ENCODE measurements around the gene LY86. TPM values are rescaled to one million over a fixed set of nuclear protein-coding genes. Genes with fewer than 3 reads are reported as not detected.
A peak's percentile ranks its signal among the peaks of the same experiment; 100 is the strongest.

The LY86 gene
- total and polyA plus RNA-seq, 9 of the 15 experiments (the other 6 are each of a cell fraction or from before 2014, with no cell fraction given): 0.08 to 0.20 TPM; not detected in 7

DNA sequence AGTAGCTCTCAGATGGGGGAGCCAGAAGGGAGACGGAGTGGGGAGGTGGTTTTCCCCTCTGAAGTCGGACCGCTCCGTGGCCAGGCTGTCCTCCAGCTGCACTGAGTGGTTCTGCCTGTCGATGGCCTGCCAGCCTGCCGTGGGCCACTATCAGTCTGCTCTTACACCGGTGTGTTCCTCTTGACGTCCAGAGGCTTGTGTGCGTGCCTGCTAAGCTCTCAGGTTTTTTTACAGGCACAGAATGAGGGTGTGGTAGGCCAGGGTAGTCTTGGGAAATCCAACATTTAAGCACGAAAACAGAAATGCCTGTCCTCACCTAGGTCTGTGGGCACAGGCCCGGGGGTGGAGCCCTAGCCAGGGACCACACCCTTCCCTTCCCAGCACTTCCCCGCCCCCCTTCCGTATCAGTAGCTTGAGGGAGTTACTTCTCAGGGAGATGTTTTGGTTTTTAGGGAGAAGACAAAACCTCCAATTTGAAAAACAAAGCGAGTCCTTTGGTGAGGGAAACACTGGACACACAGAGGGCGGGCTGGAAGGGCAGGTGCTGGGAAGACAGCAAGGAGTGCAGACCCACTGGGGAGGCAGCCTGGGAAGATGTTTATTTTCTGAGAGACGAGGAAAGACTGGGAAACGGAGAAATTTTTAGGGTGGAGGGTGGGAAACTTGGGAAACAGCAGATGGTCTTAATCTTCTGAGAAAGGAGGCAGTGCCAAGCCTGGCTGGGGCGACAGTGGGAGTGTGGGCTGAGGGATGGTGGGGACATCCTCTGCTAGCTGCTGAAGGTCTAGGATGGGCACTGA, 106.5 kb downstream of the LY86 start (continued):
- 0 out of 2 replicates have a peak, but pooled peaks have one; percentile 55 for TF ChIP-seq SMAD4 (CRISPR knock-in tag; conservative IDR thresholded peaks at IDR 0.05)
- TF ChIP-seq ATF1 (CRISPR knock-in tag; IDR thresholded peaks at IDR 0.05): no peak
- TF ChIP-seq ATF1 (tag; IDR thresholded peaks at IDR 0.05): peak; percentile 37; the same call in 1 of the 2 replicates
- TF ChIP-seq NFIC (IDR thresholded peaks at IDR 0.05): 0 out of 2 replicates have a peak, but pooled peaks have one; percentile 5
- TF ChIP-seq ZNF239 (CRISPR knock-in tag; IDR thresholded peaks at IDR 0.05): no peak
- TF ChIP-seq, protein P1, sequence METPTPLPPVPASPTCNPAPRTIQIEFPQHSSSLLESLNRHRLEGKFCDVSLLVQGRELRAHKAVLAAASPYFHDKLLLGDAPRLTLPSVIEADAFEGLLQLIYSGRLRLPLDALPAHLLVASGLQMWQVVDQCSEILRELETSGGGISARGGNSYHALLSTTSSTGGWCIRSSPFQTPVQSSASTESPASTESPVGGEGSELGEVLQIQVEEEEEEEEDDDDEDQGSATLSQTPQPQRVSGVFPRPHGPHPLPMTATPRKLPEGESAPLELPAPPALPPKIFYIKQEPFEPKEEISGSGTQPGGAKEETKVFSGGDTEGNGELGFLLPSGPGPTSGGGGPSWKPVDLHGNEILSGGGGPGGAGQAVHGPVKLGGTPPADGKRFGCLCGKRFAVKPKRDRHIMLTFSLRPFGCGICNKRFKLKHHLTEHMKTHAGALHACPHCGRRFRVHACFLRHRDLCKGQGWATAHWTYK (CRISPR knock-in tag; IDR thresholded peaks at IDR 0.05): peak; percentile 47; the same call in 1 of the 2 replicates
- TF ChIP-seq, protein P2, sequence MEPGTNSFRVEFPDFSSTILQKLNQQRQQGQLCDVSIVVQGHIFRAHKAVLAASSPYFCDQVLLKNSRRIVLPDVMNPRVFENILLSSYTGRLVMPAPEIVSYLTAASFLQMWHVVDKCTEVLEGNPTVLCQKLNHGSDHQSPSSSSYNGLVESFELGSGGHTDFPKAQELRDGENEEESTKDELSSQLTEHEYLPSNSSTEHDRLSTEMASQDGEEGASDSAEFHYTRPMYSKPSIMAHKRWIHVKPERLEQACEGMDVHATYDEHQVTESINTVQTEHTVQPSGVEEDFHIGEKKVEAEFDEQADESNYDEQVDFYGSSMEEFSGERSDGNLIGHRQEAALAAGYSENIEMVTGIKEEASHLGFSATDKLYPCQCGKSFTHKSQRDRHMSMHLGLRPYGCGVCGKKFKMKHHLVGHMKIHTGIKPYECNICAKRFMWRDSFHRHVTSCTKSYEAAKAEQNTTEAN (CRISPR knock-in tag; IDR thresholded peaks at IDR 0.05): 0 out of 2 replicates have a peak, but pooled peaks have one; percentile 30
- TF ChIP-seq ARID1B (IDR thresholded peaks at IDR 0.05): peak; percentile 25; the same call in 1 of the 2 replicates
- TF ChIP-seq POLR2A (conservative IDR thresholded peaks at IDR 0.05): 0 out of 2 replicates have a peak, but pooled peaks have one; percentile 44
- TF ChIP-seq RCOR1 (IDR thresholded peaks at IDR 0.05; ENCODE audit: borderline replicate concordance in 1 of 2, low read depth in 2 of 2, low read length in 2 of 2): peak in 1 of 2 experiments; percentile 42; a peak in 1 of 4 replicates
- peak; percentile 17 for TF ChIP-seq TBP (optimal IDR thresholded peaks at IDR 0.05; ENCODE audit: low read depth, low read length)
- TF ChIP-seq CTBP1 (IDR thresholded peaks at IDR 0.05; ENCODE audit: borderline replicate concordance): peak; percentile 11; the same call in 1 of the 2 replicates
- 0 out of 2 replicates have a peak, but pooled peaks have one; percentile 19 for TF ChIP-seq HMG20A (CRISPR knock-in tag; conservative IDR thresholded peaks at IDR 0.05)
- TF ChIP-seq, protein P3, sequence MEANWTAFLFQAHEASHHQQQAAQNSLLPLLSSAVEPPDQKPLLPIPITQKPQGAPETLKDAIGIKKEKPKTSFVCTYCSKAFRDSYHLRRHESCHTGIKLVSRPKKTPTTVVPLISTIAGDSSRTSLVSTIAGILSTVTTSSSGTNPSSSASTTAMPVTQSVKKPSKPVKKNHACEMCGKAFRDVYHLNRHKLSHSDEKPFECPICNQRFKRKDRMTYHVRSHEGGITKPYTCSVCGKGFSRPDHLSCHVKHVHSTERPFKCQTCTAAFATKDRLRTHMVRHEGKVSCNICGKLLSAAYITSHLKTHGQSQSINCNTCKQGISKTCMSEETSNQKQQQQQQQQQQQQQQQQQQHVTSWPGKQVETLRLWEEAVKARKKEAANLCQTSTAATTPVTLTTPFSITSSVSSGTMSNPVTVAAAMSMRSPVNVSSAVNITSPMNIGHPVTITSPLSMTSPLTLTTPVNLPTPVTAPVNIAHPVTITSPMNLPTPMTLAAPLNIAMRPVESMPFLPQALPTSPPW (CRISPR knock-in tag; IDR thresholded peaks at IDR 0.05): peak; percentile 49; the same call in 1 of the 2 replicates
- peak; percentile 44; the same call in 1 of the 2 replicates for TF ChIP-seq SPI1 (IDR thresholded peaks at IDR 0.05; ENCODE audit: borderline replicate concordance, low read depth, low read length)
- peak; percentile 51; the same call in 1 of the 2 replicates for TF ChIP-seq ZFX (CRISPR knock-in tag; IDR thresholded peaks at IDR 0.05)
- TF ChIP-seq TEAD1 (CRISPR knock-in tag; IDR thresholded peaks at IDR 0.05): peak in 1 of 2 experiments; percentile 34; a peak in 1 of 4 replicates
- peak; percentile 3; the same call in 1 of the 2 replicates for TF ChIP-seq ZEB2 (IDR thresholded peaks at IDR 0.05)
- TF ChIP-seq ERF (CRISPR knock-in tag; IDR thresholded peaks at IDR 0.05): 0 out of 2 replicates have a peak, but pooled peaks have one; percentile 37
- TF ChIP-seq MAFK (IDR thresholded peaks at IDR 0.05; ENCODE audit: low read length): no peak
- TF ChIP-seq DPF2 (IDR thresholded peaks at IDR 0.05): peak; percentile 18; the same call in 1 of the 2 replicates
- TF ChIP-seq, protein P4, sequence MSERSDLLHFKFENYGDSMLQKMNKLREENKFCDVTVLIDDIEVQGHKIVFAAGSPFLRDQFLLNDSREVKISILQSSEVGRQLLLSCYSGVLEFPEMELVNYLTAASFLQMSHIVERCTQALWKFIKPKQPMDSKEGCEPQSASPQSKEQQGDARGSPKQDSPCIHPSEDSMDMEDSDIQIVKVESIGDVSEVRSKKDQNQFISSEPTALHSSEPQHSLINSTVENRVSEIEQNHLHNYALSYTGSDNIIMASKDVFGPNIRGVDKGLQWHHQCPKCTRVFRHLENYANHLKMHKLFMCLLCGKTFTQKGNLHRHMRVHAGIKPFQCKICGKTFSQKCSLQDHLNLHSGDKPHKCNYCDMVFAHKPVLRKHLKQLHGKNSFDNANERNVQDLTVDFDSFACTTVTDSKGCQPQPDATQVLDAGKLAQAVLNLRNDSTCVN (CRISPR knock-in tag; IDR thresholded peaks at IDR 0.05): 0 out of 2 replicates have a peak, but pooled peaks have one; percentile 67
- TF ChIP-seq RBM25 (IDR thresholded peaks at IDR 0.05; ENCODE audit: low read depth, low read length, severe bottlenecking): no peak
